OCI-LY1 (cell line): ENCODE data around the gene CD48.

Experiments used
- H2AFZ ChIP-seq: fragments of 200-600 bp; sonication (generic), shearing (Covaris generic); 2 replicates; pipeline ENCODE4 v1.6.0; 2014; ENCODE audit warnings: antibody characterized with exemption, mild to moderate bottlenecking, low read length
- H3F3A ChIP-seq: fragments of 200-600 bp; sonication (generic), shearing (Covaris generic); 2 replicates; pipeline ENCODE4 v1.6.0; 2014; ENCODE audit warnings: mild to moderate bottlenecking, antibody characterized with exemption, low read length, moderate library complexity; ENCODE audit not compliant: insufficient read depth
- H3K27ac ChIP-seq: fragments of 200-600 bp; sonication (generic); 2 replicates; pipeline ENCODE4 v1.5.1; 2014; ENCODE audit warnings: low read length, mixed run types, mild to moderate bottlenecking, low read depth; ENCODE audit not compliant: poor library complexity, severe bottlenecking
- H3K27me3 ChIP-seq: fragments of 200-600 bp; sonication (generic); 2 replicates; pipeline ENCODE4 v1.6.0; 2014; ENCODE audit warnings: antibody characterized with exemption, mild to moderate bottlenecking, low read length, moderate library complexity; ENCODE audit not compliant: insufficient read depth
- H3K36me3 ChIP-seq: fragments of 200-600 bp; sonication (generic); 2 replicates; pipeline ENCODE4 v1.6.1; 2014; ENCODE audit warnings: mild to moderate bottlenecking, antibody characterized with exemption, low read length, moderate library complexity, mixed read lengths; ENCODE audit not compliant: insufficient read depth
- H3K4me1 ChIP-seq: fragments of 200-600 bp; sonication (generic); 2 replicates; pipeline ENCODE4 v1.5.1; 2014; ENCODE audit warnings: mild to moderate bottlenecking, low read length, moderate library complexity; ENCODE audit not compliant: insufficient read depth, severe bottlenecking
- H3K4me2 ChIP-seq: fragments of 200-600 bp; sonication (generic), shearing (Covaris generic); 2 replicates; pipeline ENCODE4 v1.6.1; 2014; ENCODE audit warnings: low read length
- H3K4me3 ChIP-seq: fragments of 200-600 bp; sonication (generic); 2 replicates; pipeline ENCODE4 v1.5.1; 2014; ENCODE audit warnings: low read length, low read depth, mild to moderate bottlenecking, mixed read lengths; ENCODE audit not compliant: poor library complexity, severe bottlenecking
- H3K79me2 ChIP-seq: fragments of 200-600 bp; shearing (Covaris generic); 2 replicates; pipeline ENCODE4 v1.6.1; 2016; ENCODE audit warnings: mixed run types, low read length, mixed read lengths; ENCODE audit not compliant: insufficient read depth
- H3K9ac ChIP-seq: fragments of 200-600 bp; sonication (generic), shearing (Covaris generic); 2 replicates; pipeline ENCODE4 v1.6.1; 2014; ENCODE audit warnings: mild to moderate bottlenecking, low read length, mixed read lengths
- H3K9me2 ChIP-seq: fragments of 200-600 bp; sonication (generic), shearing (Covaris generic); 2 replicates; pipeline ENCODE4 v1.6.1; 2014; ENCODE audit warnings: low read depth, mild to moderate bottlenecking, low read length, mixed read lengths
- H3K9me3 ChIP-seq: fragments of 200-600 bp; shearing (Covaris generic); 2 replicates; pipeline ENCODE4 v1.6.1; 2014; ENCODE audit warnings: low read length, mixed read lengths
- H4K20me1 ChIP-seq: fragments of 200-600 bp; sonication (generic), shearing (Covaris generic); 2 replicates; pipeline ENCODE4 v1.6.0; 2016; ENCODE audit warnings: mild to moderate bottlenecking, low read length; ENCODE audit not compliant: insufficient read depth
- EZH2 ChIP-seq: fragments of 200-600 bp; sonication (generic), shearing (Covaris generic); IDR thresholded peaks from 2 replicates; pipeline ENCODE4 v1.8.0; 2017; ENCODE audit warnings: borderline replicate concordance, mixed run types, mild to moderate bottlenecking, antibody characterized with exemption, low read length, moderate library complexity, mixed read lengths
- TF ChIP-seq, protein P1 (sequence below): fragments of 200-600 bp; sonication (generic), shearing (Covaris generic); IDR thresholded peaks from 2 replicates; pipeline ENCODE4 v1.5.1; 2017; ENCODE audit warnings: mild to moderate bottlenecking, antibody characterized with exemption, low read length, moderate library complexity, mixed read lengths

Gene CD48

GRCh38 chr1:160658162-160658813 is 53.3 kb downstream of the CD48 start:
- H3K4me3 ChIP-seq = no peak overlapping the region
- no peaks in the 10 kb centered on the region for H4K20me1 ChIP-seq
- TF ChIP-seq EZH2 = no peak
- TF ChIP-seq, protein P1, sequence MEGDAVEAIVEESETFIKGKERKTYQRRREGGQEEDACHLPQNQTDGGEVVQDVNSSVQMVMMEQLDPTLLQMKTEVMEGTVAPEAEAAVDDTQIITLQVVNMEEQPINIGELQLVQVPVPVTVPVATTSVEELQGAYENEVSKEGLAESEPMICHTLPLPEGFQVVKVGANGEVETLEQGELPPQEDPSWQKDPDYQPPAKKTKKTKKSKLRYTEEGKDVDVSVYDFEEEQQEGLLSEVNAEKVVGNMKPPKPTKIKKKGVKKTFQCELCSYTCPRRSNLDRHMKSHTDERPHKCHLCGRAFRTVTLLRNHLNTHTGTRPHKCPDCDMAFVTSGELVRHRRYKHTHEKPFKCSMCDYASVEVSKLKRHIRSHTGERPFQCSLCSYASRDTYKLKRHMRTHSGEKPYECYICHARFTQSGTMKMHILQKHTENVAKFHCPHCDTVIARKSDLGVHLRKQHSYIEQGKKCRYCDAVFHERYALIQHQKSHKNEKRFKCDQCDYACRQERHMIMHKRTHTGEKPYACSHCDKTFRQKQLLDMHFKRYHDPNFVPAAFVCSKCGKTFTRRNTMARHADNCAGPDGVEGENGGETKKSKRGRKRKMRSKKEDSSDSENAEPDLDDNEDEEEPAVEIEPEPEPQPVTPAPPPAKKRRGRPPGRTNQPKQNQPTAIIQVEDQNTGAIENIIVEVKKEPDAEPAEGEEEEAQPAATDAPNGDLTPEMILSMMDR = no peak
- no peaks in the 10 kb centered on the region for H3K79me2 ChIP-seq
- peaks cover 43% of the 10 kb centered on the region for H3K4me1 ChIP-seq
- no peaks in the 10 kb centered on the region for H3K36me3 ChIP-seq
- no peaks in the 10 kb centered on the region; the same call in 1 of the 2 replicates for H3K9me3 ChIP-seq
- H3K4me2 ChIP-seq = no peak overlapping the region
- H2AFZ ChIP-seq = no peak overlapping the region
- peak overlapping the region; percentile 14 for H3K27ac ChIP-seq
- H3F3A ChIP-seq = no peaks in the 10 kb centered on the region
- H3K9ac ChIP-seq = no peak overlapping the region
- H3K27me3 ChIP-seq = no peaks in the 10 kb centered on the region
- no peaks in the 10 kb centered on the region for H3K9me2 ChIP-seq

DNA sequence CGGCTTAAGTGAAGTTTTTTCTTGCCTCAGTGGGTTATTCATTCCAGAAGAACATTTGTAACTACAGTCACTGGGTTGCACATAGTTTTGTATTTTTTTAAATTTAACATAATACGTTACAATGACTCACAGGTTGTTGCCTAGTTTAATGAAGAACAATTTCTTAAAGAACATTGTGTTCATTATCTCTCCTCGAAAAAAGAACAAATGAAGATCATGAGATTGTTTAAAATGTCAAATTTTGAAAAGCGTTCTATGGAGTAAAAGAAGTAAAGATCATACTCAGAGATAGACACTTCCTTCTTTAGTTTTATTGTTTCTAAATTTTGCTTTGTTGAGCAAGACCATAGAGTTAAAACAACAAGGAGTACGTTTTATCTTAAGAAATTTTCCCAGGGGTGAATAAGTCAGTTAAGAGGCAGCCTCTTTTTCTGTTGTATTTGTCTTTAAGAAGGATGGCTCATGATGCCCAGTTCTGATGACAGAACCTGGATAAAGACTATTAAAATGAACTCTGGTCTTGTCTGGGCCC is 54.3 kb downstream of the CD48 start:
- H3K9me3 ChIP-seq = no peaks in the 10 kb centered on the region; the same call in 1 of the 2 replicates
- H3K27ac ChIP-seq = peak overlapping the region; percentile 14
- no peaks in the 10 kb centered on the region for H3K36me3 ChIP-seq
- H4K20me1 ChIP-seq = no peaks in the 10 kb centered on the region
- H3K4me2 ChIP-seq = no peak overlapping the region; the same call in 1 of the 2 replicates
- H3K9ac ChIP-seq = no peak overlapping the region
- no peaks in the 10 kb centered on the region for H3K27me3 ChIP-seq
- TF ChIP-seq, protein P1 = no peak
- TF ChIP-seq EZH2 = no peak
- no peaks in the 10 kb centered on the region for H3K9me2 ChIP-seq
- no peaks in the 10 kb centered on the region for H3K79me2 ChIP-seq
- no peaks in the 10 kb centered on the region for H3F3A ChIP-seq
- H3K4me1 ChIP-seq = peaks cover 53% of the 10 kb centered on the region
- no peak overlapping the region for H3K4me3 ChIP-seq
- no peak overlapping the region for H2AFZ ChIP-seq

- Histone ChIP-seq H3K36me3 (no peaks in the 10 kb centered on the region), H3K79me2 (no peaks in the 10 kb centered on the region), H3K27me3 (no peaks in the 10 kb centered on the region), H3K9ac (no peak overlapping the region), H3K9me3 (no peaks in the 10 kb centered on the region; the same call in 1 of the 2 replicates), H3K4me1 (peaks cover 59% of the 10 kb centered on the region), H4K20me1 (no peaks in the 10 kb centered on the region), H3F3A (no peaks in the 10 kb centered on the region), H3K4me2 (no peak overlapping the region), H3K27ac (peak overlapping the region; percentile 14), H3K4me3 (no peak overlapping the region), H3K9me2 (no peaks in the 10 kb centered on the region), H2AFZ (no peak overlapping the region)
- no peak for TF ChIP-seq EZH2
- TF ChIP-seq, protein P1 = no peak
Observed at GRCh38 chr1:160656737-160657136, 54.9 kb downstream of the CD48 start.
